PC-3 (cell line): ENCODE data around the gene ARHGAP24. TPM values are rescaled to one million over a fixed set of nuclear protein-coding genes. Genes with fewer than 3 reads are reported as not detected.

Source experiments
- ATAC-seq: fragments of 200-7000 bp; cut with Tn5 transposase; 2 replicates; pipeline ENCODE4 v1.9.1; 2020; ENCODE audit warnings: mild to moderate bottlenecking, moderate library complexity
- BruUV-seq: library from RNA; stranded (reverse); fragments of 400-500 nt; replicated peaks from 2 replicates; lab custom pipeline; 2021; lab: Mats Ljungman, UMichigan
- CTCF ChIA-PET: fragments of 300-600 bp; sonication (Branson Sonifier 250); formaldehyde crosslinking; loops from one replicate; lab custom pipeline; 2022; ENCODE audit warnings: antibody characterized with exemption; lab: Charles Lee
- POLR2A ChIA-PET: fragments of 300-600 bp; sonication (Branson Sonifier 250); formaldehyde crosslinking; loops from one replicate; lab custom pipeline; 2022; ENCODE audit warnings: antibody characterized with exemption; ENCODE audit not compliant: unreplicated experiment; lab: Charles Lee
- DNase-seq: peaks from one replicate; pipeline ENCODE4 v3.0.0-alpha.2; 2015
- H2AFZ ChIP-seq: fragments of 300-600 bp; sonication (generic); 2 replicates; pipeline ENCODE4 v1.6.0; 2016; ENCODE audit warnings: antibody characterized with exemption, low read length
- H3F3A ChIP-seq: fragments of 300-600 bp; sonication (generic); one replicate; pipeline ENCODE4 v1.6.0; 2017; ENCODE audit warnings: antibody characterized with exemption, low read length, control low read depth, mild to moderate bottlenecking; ENCODE audit not compliant: unreplicated experiment
- H3K27ac ChIP-seq: fragments of 300-600 bp; sonication (generic); 2 replicates; pipeline ENCODE4 v1.5.1; 2016; ENCODE audit warnings: mild to moderate bottlenecking, low read length
- H3K27me3 ChIP-seq: fragments of 300-600 bp; sonication (generic); 2 replicates; pipeline ENCODE4 v1.6.1; 2016; ENCODE audit warnings: low read length, mixed read lengths
- H3K36me3 ChIP-seq: fragments of 300-600 bp; sonication (generic); 2 replicates; pipeline ENCODE4 v1.6.1; 2016; ENCODE audit warnings: low read depth, mixed run types, low read length, mixed read lengths
- H3K4me1 ChIP-seq: fragments of 300-600 bp; sonication (generic); 2 replicates; pipeline ENCODE4 v1.5.1; 2016; ENCODE audit warnings: low read length; ENCODE audit not compliant: insufficient read depth
- H3K4me2 ChIP-seq: fragments of 300-600 bp; sonication (generic); 2 replicates; pipeline ENCODE4 v1.6.0; 2016; ENCODE audit warnings: low read length
- H3K4me3 ChIP-seq: fragments of 300-600 bp; sonication (generic); 2 replicates; pipeline ENCODE4 v1.5.1; 2016; ENCODE audit warnings: mild to moderate bottlenecking, low read length, mixed read lengths
- H3K79me2 ChIP-seq: fragments of 300-600 bp; sonication (generic); 2 replicates; pipeline ENCODE4 v1.6.1; 2017; ENCODE audit warnings: low read length, mixed read lengths
- H3K9ac ChIP-seq: fragments of 300-600 bp; sonication (generic); 2 replicates; pipeline ENCODE4 v1.6.0; 2016; ENCODE audit warnings: mild to moderate bottlenecking, low read length
- H3K9me2 ChIP-seq: fragments of 300-600 bp; sonication (generic); replicated peaks from 2 replicates; pipeline ENCODE4 v1.6.1; 2016; ENCODE audit warnings: mixed run types, low read length, mixed read lengths
- H3K9me3 ChIP-seq: fragments of 300-600 bp; sonication (generic); 2 replicates; pipeline ENCODE4 v1.6.1; 2016; ENCODE audit warnings: low read length, mixed read lengths
- H4K20me1 ChIP-seq: fragments of 300-600 bp; sonication (generic); 2 replicates; pipeline ENCODE4 v1.6.1; 2016; ENCODE audit warnings: low read length, mixed read lengths
- EZH2 ChIP-seq: fragments of 300-600 bp; sonication (generic); IDR thresholded peaks from one replicate; pipeline ENCODE4 v1.6.1; 2017; ENCODE audit warnings: antibody characterized with exemption, mild to moderate bottlenecking, low read length; ENCODE audit not compliant: unreplicated experiment
- EZH2phosphoT487 ChIP-seq: fragments of 300-600 bp; sonication (generic); IDR thresholded peaks from 2 replicates; pipeline ENCODE4 v1.6.1; 2018; ENCODE audit warnings: mild to moderate bottlenecking, antibody characterized with exemption, low read length, borderline replicate concordance
- intact Hi-C: fragments of 100-400 bp; cut with micrococcal nuclease; formaldehyde crosslinking; loops from 2 replicates; pipeline ENCODE4 v1.9.0; 2023
- total RNA-seq: library from RNA; depleted of rRNA; stranded (reverse); fragments of >200 nt; gene quantifications from 2 replicates; pipeline ENCODE4 v1.2.3, GENCODE V29; 2014
- TF ChIP-seq, protein P1 (sequence below): fragments of 300-600 bp; sonication (generic); conservative IDR thresholded peaks from 2 replicates; pipeline ENCODE4 v1.5.1; 2017; ENCODE audit warnings: antibody characterized with exemption, low read depth, mild to moderate bottlenecking, low read length

The ARHGAP24 gene
- total RNA-seq, 1 experiment from 2014 or later, result 7.4 TPM

GRCh38 chr4:85452058-85452731, 22.8 kb upstream of the ARHGAP24 start:
- no peaks in the 10 kb centered on the region for H3F3A ChIP-seq
- H3K9me3 ChIP-seq, result no peaks in the 10 kb centered on the region
- no peak overlapping the region for H3K9ac ChIP-seq
- BruUV-seq, result no TSS peak
- CTCF ChIA-PET, result no interaction called here
- H4K20me1 ChIP-seq, result no peaks in the 10 kb centered on the region
- H3K4me1 ChIP-seq, result no peaks in the 10 kb centered on the region
- POLR2A ChIA-PET, result interaction anchor here (0.7 kb wide), 1 partner anchor 179 kb away, joined by 16 read pairs; no protein-coding TSS in a partner anchor
- H3K36me3 ChIP-seq, result no peaks in the 10 kb centered on the region
- H3K9me2 ChIP-seq, result no peaks in the 10 kb centered on the region
- TF ChIP-seq EZH2phosphoT487, result no peak
- TF ChIP-seq EZH2, result no peak
- TF ChIP-seq, protein P1, sequence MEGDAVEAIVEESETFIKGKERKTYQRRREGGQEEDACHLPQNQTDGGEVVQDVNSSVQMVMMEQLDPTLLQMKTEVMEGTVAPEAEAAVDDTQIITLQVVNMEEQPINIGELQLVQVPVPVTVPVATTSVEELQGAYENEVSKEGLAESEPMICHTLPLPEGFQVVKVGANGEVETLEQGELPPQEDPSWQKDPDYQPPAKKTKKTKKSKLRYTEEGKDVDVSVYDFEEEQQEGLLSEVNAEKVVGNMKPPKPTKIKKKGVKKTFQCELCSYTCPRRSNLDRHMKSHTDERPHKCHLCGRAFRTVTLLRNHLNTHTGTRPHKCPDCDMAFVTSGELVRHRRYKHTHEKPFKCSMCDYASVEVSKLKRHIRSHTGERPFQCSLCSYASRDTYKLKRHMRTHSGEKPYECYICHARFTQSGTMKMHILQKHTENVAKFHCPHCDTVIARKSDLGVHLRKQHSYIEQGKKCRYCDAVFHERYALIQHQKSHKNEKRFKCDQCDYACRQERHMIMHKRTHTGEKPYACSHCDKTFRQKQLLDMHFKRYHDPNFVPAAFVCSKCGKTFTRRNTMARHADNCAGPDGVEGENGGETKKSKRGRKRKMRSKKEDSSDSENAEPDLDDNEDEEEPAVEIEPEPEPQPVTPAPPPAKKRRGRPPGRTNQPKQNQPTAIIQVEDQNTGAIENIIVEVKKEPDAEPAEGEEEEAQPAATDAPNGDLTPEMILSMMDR, result no peak
- no peak overlapping the region for H3K4me3 ChIP-seq
- no peak overlapping the region for H2AFZ ChIP-seq
- intact Hi-C loops, result no loop called here
- DNase-seq (no peak), ATAC-seq (no peak)
- H3K27me3 ChIP-seq, result no peaks in the 10 kb centered on the region
- H3K27ac ChIP-seq, result no peak overlapping the region
- no peaks in the 10 kb centered on the region for H3K79me2 ChIP-seq
- H3K4me2 ChIP-seq, result no peak overlapping the region

GRCh38 chr4:85455942-85456341, 19.0 kb upstream of the ARHGAP24 start:
- Histone ChIP-seq H2AFZ (no peak overlapping the region), H3K27ac (no peak overlapping the region), H3K9ac (no peak overlapping the region), H3K4me3 (no peak overlapping the region), H4K20me1 (no peaks in the 10 kb centered on the region), H3K79me2 (no peaks in the 10 kb centered on the region), H3K27me3 (no peaks in the 10 kb centered on the region), H3K9me3 (no peaks in the 10 kb centered on the region), H3K36me3 (no peaks in the 10 kb centered on the region), H3F3A (no peaks in the 10 kb centered on the region), H3K4me2 (no peak overlapping the region), H3K4me1 (no peaks in the 10 kb centered on the region), H3K9me2 (no peaks in the 10 kb centered on the region)
- CTCF ChIA-PET, result no interaction called here
- POLR2A ChIA-PET, result no interaction called here
- BruUV-seq, result no TSS peak
- intact Hi-C loops, result no loop called here
- ATAC-seq (no peak), DNase-seq (no peak)
- TF ChIP-seq EZH2 (no peak), EZH2phosphoT487 (no peak)
- TF ChIP-seq, protein P1, result no peak

DNA sequence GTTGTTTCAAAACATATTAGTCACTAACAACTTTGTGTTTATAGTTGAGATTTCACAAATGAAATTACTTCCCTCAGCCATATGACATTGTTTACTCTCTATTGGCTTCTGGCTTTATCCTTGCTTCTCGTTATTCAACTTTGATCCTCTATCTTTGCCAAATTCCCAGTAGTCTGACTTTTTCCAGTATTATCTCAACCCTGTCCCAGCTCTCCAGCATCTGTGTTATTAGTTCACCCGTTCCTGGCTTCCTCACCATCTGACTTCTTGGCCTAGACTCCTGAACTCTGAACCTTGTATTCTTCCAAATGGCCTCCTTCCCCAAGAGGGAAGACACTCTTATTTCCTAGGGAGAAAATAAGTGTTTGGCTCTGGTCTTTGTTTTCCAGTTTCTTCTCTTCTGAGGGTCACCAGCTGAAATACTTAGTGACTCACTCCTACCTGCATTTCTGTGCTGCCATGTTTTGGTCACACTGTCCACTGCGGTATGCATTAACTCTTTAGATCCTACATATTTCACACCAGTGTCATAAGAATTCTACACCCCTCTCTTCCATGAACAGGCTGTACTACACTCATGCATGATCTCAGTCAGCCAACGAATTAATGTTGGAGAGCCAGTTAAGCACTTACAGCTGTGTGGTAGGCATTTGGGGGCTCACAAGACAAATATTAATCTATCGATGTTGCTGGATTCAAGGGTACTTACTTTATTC, 17.0 kb upstream of the ARHGAP24 start:
- H3K9ac ChIP-seq, result no peak overlapping the region
- H3K79me2 ChIP-seq, result no peaks in the 10 kb centered on the region
- CTCF ChIA-PET, result no interaction called here
- ATAC-seq (no peak), DNase-seq (no peak)
- no peaks in the 10 kb centered on the region for H3K9me3 ChIP-seq
- no peaks in the 10 kb centered on the region for H3K36me3 ChIP-seq
- no peak overlapping the region for H3K4me2 ChIP-seq
- no peak overlapping the region for H2AFZ ChIP-seq
- TF ChIP-seq, protein P1, result no peak
- no peak for TF ChIP-seq EZH2phosphoT487
- TF ChIP-seq EZH2, result no peak
- no TSS peak for BruUV-seq
- H3K27ac ChIP-seq, result no peak overlapping the region
- H4K20me1 ChIP-seq, result no peaks in the 10 kb centered on the region
- H3F3A ChIP-seq, result no peaks in the 10 kb centered on the region
- no peaks in the 10 kb centered on the region for H3K9me2 ChIP-seq
- intact Hi-C loops, result no loop called here
- H3K4me1 ChIP-seq, result no peaks in the 10 kb centered on the region
- POLR2A ChIA-PET, result no interaction called here
- no peak overlapping the region for H3K4me3 ChIP-seq
- no peaks in the 10 kb centered on the region for H3K27me3 ChIP-seq
